OCI-LY1 (cell line): Measurements from ENCODE around the gene SLC9A9.

ENCODE experiments used
- EZH2 ChIP-seq: fragments of 200-600 bp; sonication (generic), shearing (Covaris generic); IDR thresholded peaks from 2 replicates; pipeline ENCODE4 v1.8.0; 2017; ENCODE audit warnings: borderline replicate concordance, mixed run types, mild to moderate bottlenecking, antibody characterized with exemption, low read length, moderate library complexity, mixed read lengths
- TF ChIP-seq, protein P1 (sequence below): fragments of 200-600 bp; sonication (generic), shearing (Covaris generic); IDR thresholded peaks from 2 replicates; pipeline ENCODE4 v1.5.1; 2017; ENCODE audit warnings: mild to moderate bottlenecking, antibody characterized with exemption, low read length, moderate library complexity, mixed read lengths

DNA sequence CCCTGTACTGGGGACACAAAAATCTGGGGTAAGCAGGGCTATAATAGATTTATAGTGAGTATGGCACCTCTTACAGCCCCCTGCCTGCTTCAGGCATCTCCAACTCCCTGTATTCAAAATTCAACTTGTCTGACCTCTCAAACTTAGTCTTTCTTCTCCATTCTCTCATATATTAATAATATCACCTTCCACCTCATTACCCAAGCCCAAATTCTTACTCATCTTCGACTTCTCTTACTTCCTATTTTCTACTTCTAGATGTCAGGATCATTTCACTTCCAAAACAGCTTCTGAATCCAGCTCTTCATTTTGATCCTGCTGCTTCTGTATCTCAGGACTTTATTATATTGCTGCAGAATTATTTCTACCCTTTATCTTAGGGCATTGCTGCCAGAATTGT is 438.0 kb downstream of the SLC9A9 start:
- TF ChIP-seq, protein P1, sequence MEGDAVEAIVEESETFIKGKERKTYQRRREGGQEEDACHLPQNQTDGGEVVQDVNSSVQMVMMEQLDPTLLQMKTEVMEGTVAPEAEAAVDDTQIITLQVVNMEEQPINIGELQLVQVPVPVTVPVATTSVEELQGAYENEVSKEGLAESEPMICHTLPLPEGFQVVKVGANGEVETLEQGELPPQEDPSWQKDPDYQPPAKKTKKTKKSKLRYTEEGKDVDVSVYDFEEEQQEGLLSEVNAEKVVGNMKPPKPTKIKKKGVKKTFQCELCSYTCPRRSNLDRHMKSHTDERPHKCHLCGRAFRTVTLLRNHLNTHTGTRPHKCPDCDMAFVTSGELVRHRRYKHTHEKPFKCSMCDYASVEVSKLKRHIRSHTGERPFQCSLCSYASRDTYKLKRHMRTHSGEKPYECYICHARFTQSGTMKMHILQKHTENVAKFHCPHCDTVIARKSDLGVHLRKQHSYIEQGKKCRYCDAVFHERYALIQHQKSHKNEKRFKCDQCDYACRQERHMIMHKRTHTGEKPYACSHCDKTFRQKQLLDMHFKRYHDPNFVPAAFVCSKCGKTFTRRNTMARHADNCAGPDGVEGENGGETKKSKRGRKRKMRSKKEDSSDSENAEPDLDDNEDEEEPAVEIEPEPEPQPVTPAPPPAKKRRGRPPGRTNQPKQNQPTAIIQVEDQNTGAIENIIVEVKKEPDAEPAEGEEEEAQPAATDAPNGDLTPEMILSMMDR: no peak
- TF ChIP-seq EZH2: no peak
